Measurements from ENCODE around the gene OR6M1.

The OR6M1 gene

DNA sequence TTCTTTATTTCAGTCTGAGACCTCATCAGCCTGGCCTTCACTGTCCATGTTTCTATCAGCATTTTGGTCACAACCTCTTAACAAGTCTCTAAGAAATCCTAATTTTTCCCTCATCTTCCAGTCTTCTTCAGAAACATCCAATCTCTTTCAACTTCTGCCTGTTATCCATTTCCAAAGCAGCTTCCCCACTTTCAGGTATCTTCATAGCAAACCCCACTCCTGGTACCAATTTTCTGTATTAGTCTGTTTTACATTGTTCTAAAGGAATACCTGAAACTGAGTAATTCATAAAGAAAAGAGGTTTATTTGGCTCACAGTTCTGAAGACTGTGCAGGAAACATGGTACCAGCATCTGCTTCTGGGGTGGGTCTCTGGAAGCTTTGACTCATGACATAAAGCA is 43.7 kb downstream of the OR6M1 start:
- no peak overlapping the region for H3K4me2 ChIP-seq (ENCODE audit: low read length)
- no peak overlapping the region for H3K27ac ChIP-seq (ENCODE audit: low read depth, low read length, poor library complexity, severe bottlenecking)
- no peak overlapping the region for H3K4me3 ChIP-seq (ENCODE audit: low read depth, low read length, poor library complexity, severe bottlenecking)
- no peaks in the 10 kb centered on the region for H4K20me1 ChIP-seq (ENCODE audit: insufficient read depth, low read length)
- no peaks in the 10 kb centered on the region for H3K9me2 ChIP-seq (ENCODE audit: low read depth, low read length)
- no peaks in the 10 kb centered on the region for H3K27me3 ChIP-seq (ENCODE audit: insufficient read depth, low read length)
- H3K79me2 ChIP-seq (ENCODE audit: insufficient read depth, low read length): no peaks in the 10 kb centered on the region
- H3K4me1 ChIP-seq (ENCODE audit: insufficient read depth, low read length, severe bottlenecking): no peaks in the 10 kb centered on the region
- H3K9me3 ChIP-seq (ENCODE audit: low read length): no peaks in the 10 kb centered on the region
- H2AFZ ChIP-seq (ENCODE audit: low read length): no peak overlapping the region
- no peaks in the 10 kb centered on the region for H3K36me3 ChIP-seq (ENCODE audit: insufficient read depth, low read length)
- no peak overlapping the region for H3K9ac ChIP-seq (ENCODE audit: low read length)
- TF ChIP-seq, protein P1, sequence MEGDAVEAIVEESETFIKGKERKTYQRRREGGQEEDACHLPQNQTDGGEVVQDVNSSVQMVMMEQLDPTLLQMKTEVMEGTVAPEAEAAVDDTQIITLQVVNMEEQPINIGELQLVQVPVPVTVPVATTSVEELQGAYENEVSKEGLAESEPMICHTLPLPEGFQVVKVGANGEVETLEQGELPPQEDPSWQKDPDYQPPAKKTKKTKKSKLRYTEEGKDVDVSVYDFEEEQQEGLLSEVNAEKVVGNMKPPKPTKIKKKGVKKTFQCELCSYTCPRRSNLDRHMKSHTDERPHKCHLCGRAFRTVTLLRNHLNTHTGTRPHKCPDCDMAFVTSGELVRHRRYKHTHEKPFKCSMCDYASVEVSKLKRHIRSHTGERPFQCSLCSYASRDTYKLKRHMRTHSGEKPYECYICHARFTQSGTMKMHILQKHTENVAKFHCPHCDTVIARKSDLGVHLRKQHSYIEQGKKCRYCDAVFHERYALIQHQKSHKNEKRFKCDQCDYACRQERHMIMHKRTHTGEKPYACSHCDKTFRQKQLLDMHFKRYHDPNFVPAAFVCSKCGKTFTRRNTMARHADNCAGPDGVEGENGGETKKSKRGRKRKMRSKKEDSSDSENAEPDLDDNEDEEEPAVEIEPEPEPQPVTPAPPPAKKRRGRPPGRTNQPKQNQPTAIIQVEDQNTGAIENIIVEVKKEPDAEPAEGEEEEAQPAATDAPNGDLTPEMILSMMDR (IDR thresholded peaks at IDR 0.05; ENCODE audit: low read length): no peak
- no peak for TF ChIP-seq EZH2 (IDR thresholded peaks at IDR 0.05; ENCODE audit: borderline replicate concordance, low read length)
- no peaks in the 10 kb centered on the region for H3F3A ChIP-seq (ENCODE audit: insufficient read depth, low read length)

DNA sequence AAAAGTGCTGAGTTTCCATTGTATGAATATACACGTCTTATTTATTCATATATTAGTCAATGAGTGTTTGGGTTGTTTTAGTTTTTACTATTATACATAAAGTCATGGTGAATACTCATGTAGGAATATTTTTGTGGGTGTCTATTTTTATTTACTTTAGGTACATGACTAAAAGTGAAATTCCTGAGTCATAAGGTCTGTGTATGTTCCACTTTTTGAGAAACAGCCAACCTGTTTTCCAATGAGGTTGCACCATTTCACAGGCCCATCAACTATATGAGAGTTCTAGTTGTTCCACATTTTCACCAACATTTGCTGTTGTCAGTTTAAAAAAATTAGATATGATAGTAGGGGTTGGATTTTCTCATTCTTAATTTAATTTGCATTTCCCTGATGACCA is 45.3 kb downstream of the OR6M1 start:
- no peak overlapping the region for H3K4me2 ChIP-seq (ENCODE audit: low read length)
- no peaks in the 10 kb centered on the region for H3K9me3 ChIP-seq (ENCODE audit: low read length)
- no peak for TF ChIP-seq EZH2 (IDR thresholded peaks at IDR 0.05; ENCODE audit: borderline replicate concordance, low read length)
- TF ChIP-seq, protein P1 (IDR thresholded peaks at IDR 0.05; ENCODE audit: low read length): no peak
- H3K4me3 ChIP-seq (ENCODE audit: low read depth, low read length, poor library complexity, severe bottlenecking): no peak overlapping the region
- no peaks in the 10 kb centered on the region for H3K9me2 ChIP-seq (ENCODE audit: low read depth, low read length)
- H3K79me2 ChIP-seq (ENCODE audit: insufficient read depth, low read length): no peaks in the 10 kb centered on the region
- H3K4me1 ChIP-seq (ENCODE audit: insufficient read depth, low read length, severe bottlenecking): no peaks in the 10 kb centered on the region
- no peak overlapping the region for H2AFZ ChIP-seq (ENCODE audit: low read length)
- no peak overlapping the region for H3K9ac ChIP-seq (ENCODE audit: low read length)
- no peaks in the 10 kb centered on the region for H3K36me3 ChIP-seq (ENCODE audit: insufficient read depth, low read length)
- H3F3A ChIP-seq (ENCODE audit: insufficient read depth, low read length): no peaks in the 10 kb centered on the region
- no peaks in the 10 kb centered on the region for H3K27me3 ChIP-seq (ENCODE audit: insufficient read depth, low read length)
- H3K27ac ChIP-seq (ENCODE audit: low read depth, low read length, poor library complexity, severe bottlenecking): no peak overlapping the region
- no peaks in the 10 kb centered on the region for H4K20me1 ChIP-seq (ENCODE audit: insufficient read depth, low read length)

DNA sequence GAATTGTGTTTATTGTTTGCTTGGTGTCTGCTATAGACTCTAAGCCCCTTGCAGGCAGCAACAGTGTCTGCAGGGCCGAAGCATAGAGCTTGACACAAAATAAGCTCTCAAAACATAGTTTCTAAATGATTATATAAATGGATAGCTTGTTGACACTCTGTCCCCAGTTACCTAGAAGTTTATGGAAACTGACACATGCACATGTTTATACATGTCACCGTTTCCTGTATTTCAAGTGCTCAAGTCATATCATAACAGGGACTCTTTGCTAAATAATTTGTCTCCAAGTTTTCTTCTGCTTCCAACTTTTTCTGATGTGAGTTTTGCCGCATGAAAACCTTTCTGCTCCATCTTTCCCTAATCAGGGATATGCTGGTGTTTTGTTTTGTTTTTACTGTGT is 48.2 kb downstream of the OR6M1 start:
- Histone ChIP-seq H3K36me3 (ENCODE audit: insufficient read depth, low read length) (no peaks in the 10 kb centered on the region), H3F3A (ENCODE audit: insufficient read depth, low read length) (no peaks in the 10 kb centered on the region), H4K20me1 (ENCODE audit: insufficient read depth, low read length) (no peaks in the 10 kb centered on the region), H3K4me2 (ENCODE audit: low read length) (no peak overlapping the region), H3K9ac (ENCODE audit: low read length) (no peak overlapping the region), H3K27me3 (ENCODE audit: insufficient read depth, low read length) (no peaks in the 10 kb centered on the region), H3K4me3 (ENCODE audit: low read depth, low read length, poor library complexity, severe bottlenecking) (no peak overlapping the region), H3K4me1 (ENCODE audit: insufficient read depth, low read length, severe bottlenecking) (no peaks in the 10 kb centered on the region), H3K27ac (ENCODE audit: low read depth, low read length, poor library complexity, severe bottlenecking) (no peak overlapping the region), H2AFZ (ENCODE audit: low read length) (no peak overlapping the region), H3K9me2 (ENCODE audit: low read depth, low read length) (no peaks in the 10 kb centered on the region), H3K79me2 (ENCODE audit: insufficient read depth, low read length) (no peaks in the 10 kb centered on the region), H3K9me3 (ENCODE audit: low read length) (no peaks in the 10 kb centered on the region)
- TF ChIP-seq, protein P1 (IDR thresholded peaks at IDR 0.05; ENCODE audit: low read length): no peak
- no peak for TF ChIP-seq EZH2 (IDR thresholded peaks at IDR 0.05; ENCODE audit: borderline replicate concordance, low read length)
